GM21528 (cell line): ENCODE data around the gene ENG.
"Not testable (repeated sequence)": the region's sequence is repeated elsewhere in the genome, so short reads cannot be mapped to it uniquely, and the experiment has no call there.

Experiments used
- ATAC-seq: cut with Tn5 transposase; IDR thresholded peaks from one replicate; pipeline ENCODE4 v1.9.1; 2021; ENCODE audit warnings: mild to moderate bottlenecking, moderate library complexity; ENCODE audit not compliant: unreplicated experiment, low FRiP score

Gene ENG

GRCh38 chr9:127796225-127796813 is 58.1 kb downstream of the ENG start:
- no peak for ATAC-seq

GRCh38 chr9:127794001-127794791 is 60.3 kb downstream of the ENG start:
- no peak for ATAC-seq

- ATAC-seq = no peak
Measured at GRCh38 chr9:127793093-127793708, 61.3 kb downstream of the ENG start.

GRCh38 chr9:127792417-127793031 is 61.9 kb downstream of the ENG start:
- ATAC-seq = no peak

GRCh38 chr9:127791085-127791484 is 63.4 kb downstream of the ENG start:
- no peak for ATAC-seq

GRCh38 chr9:127790094-127790855 is 64.2 kb downstream of the ENG start:
- ATAC-seq = no peak

GRCh38 chr9:127789179-127789578 is 65.3 kb downstream of the ENG start:
- no peak for ATAC-seq

GRCh38 chr9:127788337-127789011 is 66.0 kb downstream of the ENG start:
- ATAC-seq = no peak

GRCh38 chr9:127786773-127787104 is 67.7 kb downstream of the ENG start:
- ATAC-seq = no peak

GRCh38 chr9:127785933-127786772 is 68.3 kb downstream of the ENG start, which contains the start of gene CDK9:
Gene CDK9, plus strand, starts transcription at chr9:127786034. Its CDS starts 115 bp downstream, at chr9:127786149.
- peak; percentile 60 for ATAC-seq

GRCh38 chr9:127785023-127785932 is 69.2 kb downstream of the ENG start:
- peak; percentile 43 for ATAC-seq

GRCh38 chr9:127783111-127784008 is 71.1 kb downstream of the ENG start:
- no peak for ATAC-seq

- ATAC-seq = no peak
Measured at GRCh38 chr9:127781806-127782205, 72.7 kb downstream of the ENG start.

- ATAC-seq = not testable (repeated sequence)
Measured at GRCh38 chr9:127780909-127781308, 73.5 kb downstream of the ENG start.

GRCh38 chr9:127780126-127780885 is 74.2 kb downstream of the ENG start:
- no peak for ATAC-seq
